RKO (cell line): ENCODE measurements around the gene SPTSSA.
A peak's percentile ranks its signal among the peaks of the same experiment; 100 is the strongest.
"Not testable (repeated sequence)": the region's sequence is repeated elsewhere in the genome, so short reads cannot be mapped to it uniquely, and the experiment has no call there.

Experiments
- DNase-seq: peaks from one replicate; pipeline ENCODE4 v3.0.0-alpha.2; 2016; ENCODE audit warnings: low spot score

SPTSSA gene

GRCh38 chr14:34472706-34473279 is 10.8 kb upstream of the SPTSSA start:
- no peak for DNase-seq

- DNase-seq: no peak
Observed at GRCh38 chr14:34470319-34470718, 8.3 kb upstream of the SPTSSA start.

GRCh38 chr14:34466691-34467090 is 4.7 kb upstream of the SPTSSA start:
- no peak for DNase-seq

- DNase-seq: peak; percentile 39
Observed at GRCh38 chr14:34465069-34465859, 3.2 kb upstream of the SPTSSA start.

- no peak for DNase-seq
Observed at GRCh38 chr14:34463598-34463961, 1.5 kb upstream of the SPTSSA start.

GRCh38 chr14:34461334-34462131 is 507 bp downstream of the SPTSSA start:
- DNase-seq: peak; percentile 82

GRCh38 chr14:34460841-34461240 is 1.2 kb downstream of the SPTSSA start:
- peak; percentile 23 for DNase-seq

- DNase-seq: no peak
Observed at GRCh38 chr14:34460295-34460694, 1.7 kb downstream of the SPTSSA start.

GRCh38 chr14:34457186-34457585 is 4.9 kb downstream of the SPTSSA start:
- no peak for DNase-seq

- DNase-seq: no peak
Observed at GRCh38 chr14:34453226-34453625, 8.8 kb downstream of the SPTSSA start.

- no peak for DNase-seq
Observed at GRCh38 chr14:34452258-34452822, 9.7 kb downstream of the SPTSSA start.

- DNase-seq: no peak
Observed at GRCh38 chr14:34450958-34451357, 11.1 kb downstream of the SPTSSA start.

- DNase-seq: no peak
Observed at GRCh38 chr14:34450542-34450915, 11.5 kb downstream of the SPTSSA start.

- DNase-seq: no peak
Observed at GRCh38 chr14:34449819-34450541, 12.1 kb downstream of the SPTSSA start.

- no peak for DNase-seq
Observed at GRCh38 chr14:34439090-34439489, 22.9 kb downstream of the SPTSSA start.

GRCh38 chr14:34438438-34438837 is 23.6 kb downstream of the SPTSSA start:
- DNase-seq: no peak

- no peak for DNase-seq
Observed at GRCh38 chr14:34437729-34438080, 24.3 kb downstream of the SPTSSA start.

GRCh38 chr14:34436960-34437728 is 24.9 kb downstream of the SPTSSA start:
- DNase-seq: no peak

GRCh38 chr14:34436118-34436905 is 25.7 kb downstream of the SPTSSA start:
- DNase-seq: no peak

GRCh38 chr14:34433957-34434356 is 28.1 kb downstream of the SPTSSA start:
- DNase-seq: no peak

- not testable (repeated sequence) for DNase-seq
Observed at GRCh38 chr14:34428102-34428466, 34.0 kb downstream of the SPTSSA start.
